Eye (tissue), 1 donor: ENCODE measurements around the gene HMGB4.

Source experiments
- DNase-seq: peaks from one replicate; pipeline ENCODE4 v3.0.0-alpha.2; 2015

The HMGB4 gene

GRCh38 chr1:33849211-33849610, 14.7 kb upstream of the HMGB4 start:
- DNase-seq = no peak

DNA sequence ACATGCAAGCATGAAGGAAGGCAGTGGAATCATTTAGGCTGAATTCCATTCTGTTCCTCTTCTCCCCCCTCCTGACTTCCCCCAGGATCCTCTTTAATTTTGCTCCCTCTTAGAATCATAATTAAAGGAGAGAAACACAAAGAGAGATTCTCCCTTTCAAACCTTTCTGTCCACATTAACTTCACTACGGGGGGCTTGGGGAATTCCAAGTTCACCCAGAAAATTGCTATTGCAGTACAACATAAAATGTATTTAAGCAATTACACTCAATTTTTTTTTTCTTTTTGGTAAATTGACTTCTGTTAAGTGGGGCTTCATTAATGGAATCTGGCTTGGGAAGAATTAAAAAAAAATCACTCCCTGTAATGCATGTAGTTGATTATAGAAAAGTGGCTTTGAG, 13.4 kb upstream of the HMGB4 start:
- DNase-seq = no peak

DNA sequence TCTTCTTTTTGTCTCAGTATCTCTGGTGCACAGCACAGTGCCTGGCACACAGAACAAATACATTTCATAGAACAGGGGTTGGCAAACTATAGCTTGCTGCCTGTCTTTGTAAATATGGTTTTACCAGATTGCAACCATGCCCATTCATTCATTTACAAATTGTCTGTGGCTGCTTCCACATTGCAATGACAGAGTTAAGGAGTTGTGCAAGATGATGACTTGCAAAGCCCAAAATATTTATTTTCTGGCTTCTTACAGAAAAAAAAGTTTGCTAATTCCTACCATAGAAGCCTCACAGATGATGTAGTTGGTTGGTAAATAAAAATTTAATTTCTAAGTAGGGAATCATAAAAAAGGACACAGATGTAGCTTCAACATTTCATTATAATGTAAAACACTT, 11.2 kb upstream of the HMGB4 start:
- no peak for DNase-seq

- DNase-seq = no peak
These were observed 10.4 kb upstream of the HMGB4 start for GRCh38 chr1:33853431-33853830.

DNA sequence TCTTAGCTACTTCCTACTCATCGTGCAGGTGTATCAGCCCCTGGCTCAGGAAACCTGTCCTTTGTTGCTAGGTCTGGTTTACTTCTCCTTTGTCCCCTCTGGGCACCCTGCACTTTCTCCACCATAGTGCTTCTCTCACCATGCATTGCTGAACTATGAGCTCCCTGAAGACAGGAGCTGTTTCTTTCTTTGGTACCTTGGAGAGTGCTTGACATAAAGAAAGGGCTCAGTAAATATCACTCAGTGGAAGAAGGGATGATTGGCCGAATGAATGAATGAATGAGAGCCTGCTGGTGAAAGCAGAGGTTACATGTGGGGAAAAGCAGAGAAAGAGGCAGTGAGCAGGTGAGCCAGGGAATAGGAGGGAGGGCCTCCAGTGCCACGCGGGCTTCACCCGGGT, 9.8 kb upstream of the HMGB4 start:
- no peak for DNase-seq

- no peak for DNase-seq
These were observed 3.2 kb upstream of the HMGB4 start for GRCh38 chr1:33860671-33861070.

GRCh38 chr1:33864460-33865389, 846 bp downstream of the HMGB4 start:
- no peak for DNase-seq

DNA sequence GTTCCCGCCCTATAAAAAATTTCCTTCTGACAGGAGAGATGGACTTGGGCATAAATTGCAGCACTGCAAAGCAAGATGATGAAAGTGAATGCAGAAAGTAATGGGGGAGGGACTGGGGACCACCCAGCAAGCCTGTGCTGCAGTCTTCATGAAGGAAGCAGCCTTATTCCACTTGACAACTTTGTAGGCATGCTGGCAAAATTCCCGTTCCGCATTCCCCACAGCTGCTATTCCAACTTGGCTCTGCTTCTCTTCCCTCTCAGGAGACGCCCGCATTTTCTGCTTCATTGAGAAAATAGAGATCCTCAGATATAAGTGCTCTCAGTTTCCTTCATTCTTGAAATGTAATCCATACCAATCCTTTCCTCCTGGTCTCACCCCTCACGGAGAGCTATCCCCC, 2.4 kb downstream of the HMGB4 start:
- peak; percentile 83 for DNase-seq

DNA sequence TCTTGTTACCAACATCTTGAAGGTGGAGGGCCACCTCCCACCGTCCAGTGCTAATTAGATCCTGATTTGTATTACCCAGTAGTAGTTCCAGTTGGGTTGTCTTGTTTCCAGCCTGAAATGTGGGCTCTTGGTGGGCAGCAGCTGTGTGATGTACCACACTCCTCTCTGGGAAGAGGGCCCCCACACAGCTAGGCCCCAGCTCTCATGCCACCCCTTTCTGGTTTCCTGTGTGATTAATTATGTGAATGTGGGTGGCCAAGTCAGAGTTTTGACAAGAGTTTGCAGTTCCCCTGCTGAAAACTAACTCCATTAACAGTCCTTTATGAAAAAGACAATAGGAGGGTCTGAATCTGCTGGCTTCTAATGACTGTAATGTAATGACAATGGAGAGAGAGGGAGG, 3.8 kb downstream of the HMGB4 start:
- DNase-seq = peak; percentile 35

DNA sequence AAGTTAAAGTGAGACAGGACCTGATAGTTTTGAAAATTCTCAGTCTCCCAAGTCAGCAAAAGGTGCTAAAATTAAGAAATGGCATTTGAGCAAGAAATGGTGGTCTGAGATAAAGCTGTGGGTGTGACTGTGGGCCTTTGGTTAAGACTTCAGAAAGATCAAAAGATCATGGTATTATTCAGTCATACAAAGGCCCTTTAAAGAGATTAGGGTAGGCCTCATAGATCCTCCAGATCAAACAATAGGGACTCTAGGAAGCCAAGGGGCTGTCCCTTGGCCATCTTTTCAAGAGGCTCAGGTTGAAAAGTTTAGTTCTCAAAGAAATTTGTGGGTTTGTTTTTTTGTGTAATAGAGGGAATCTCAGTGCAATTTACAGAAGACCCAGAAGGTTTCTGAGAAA, 8.4 kb downstream of the HMGB4 start:
- no peak for DNase-seq

DNA sequence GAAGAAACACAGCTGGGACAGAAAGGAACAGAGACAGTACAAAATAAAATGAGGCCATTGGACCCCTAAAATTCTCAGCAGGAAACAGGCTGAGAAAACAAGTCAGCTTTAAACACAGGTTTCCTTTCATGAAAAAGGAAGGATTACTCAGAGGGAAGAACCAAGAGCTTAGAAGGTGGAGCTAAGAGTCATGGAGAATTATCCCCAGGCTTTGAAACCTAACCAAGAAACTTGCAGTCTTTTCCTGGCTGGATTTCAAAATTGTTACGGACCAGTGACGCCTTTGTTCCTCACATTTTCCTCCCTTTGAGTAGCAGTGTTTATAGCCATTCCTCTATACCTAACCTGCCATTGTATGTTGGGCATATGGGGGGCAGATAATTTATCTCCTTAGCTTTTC, 8.8 kb downstream of the HMGB4 start:
- DNase-seq = no peak

- no peak for DNase-seq
These were observed 10.8 kb downstream of the HMGB4 start for GRCh38 chr1:33874636-33875035.

DNA sequence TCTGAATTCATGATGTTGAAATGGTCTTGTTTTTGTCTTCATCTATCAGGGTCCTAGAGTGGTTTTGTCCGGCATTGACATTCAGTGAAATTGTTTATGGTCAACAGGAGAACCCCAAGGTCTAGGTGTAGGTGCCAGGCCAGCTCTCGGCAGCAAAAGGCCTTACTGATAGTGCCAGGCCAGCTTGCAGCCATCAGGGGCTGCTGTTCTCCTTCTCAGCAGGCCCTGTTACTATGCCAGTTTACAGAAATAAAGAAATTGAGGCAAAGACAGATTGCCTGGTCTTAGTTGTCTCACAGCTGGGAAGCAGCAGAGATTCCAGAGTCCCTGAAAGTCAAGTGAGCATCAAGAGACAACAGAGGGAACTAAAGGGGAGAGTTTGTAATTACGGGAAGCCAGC, 12.0 kb downstream of the HMGB4 start:
- no peak for DNase-seq

DNA sequence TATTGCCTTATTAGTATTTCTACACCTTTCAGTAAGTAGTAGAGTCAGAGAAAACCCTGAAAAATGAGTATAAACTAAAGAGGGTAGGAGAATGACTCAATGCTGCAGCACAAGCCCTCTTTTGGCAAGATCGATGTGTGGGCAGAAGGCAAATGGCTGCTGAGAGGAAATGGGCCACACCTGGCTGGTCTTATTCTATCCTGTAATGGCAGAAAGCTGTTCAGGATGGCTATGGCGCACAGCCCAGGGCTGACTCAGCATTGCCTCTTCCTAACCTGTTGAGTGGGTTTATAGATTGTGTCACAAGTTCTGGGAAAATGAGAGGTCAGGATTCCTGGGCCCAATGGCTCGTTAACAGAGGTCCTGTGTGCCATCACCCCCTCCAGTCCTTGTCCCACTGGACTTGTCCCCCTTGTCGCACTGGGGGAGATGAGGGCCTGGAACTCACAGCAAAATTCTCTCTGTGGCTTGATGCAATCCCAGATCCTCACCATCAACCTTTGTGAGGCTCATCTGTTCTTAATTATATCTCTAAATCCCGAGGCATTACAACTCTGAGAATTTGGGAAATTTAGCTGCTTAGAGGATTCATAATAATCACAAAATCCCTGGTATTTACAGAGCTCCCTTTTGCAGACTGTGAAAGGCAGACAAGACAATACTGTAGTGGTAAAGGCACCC, 13.2 kb downstream of the HMGB4 start:
- no peak for DNase-seq

- peak; percentile 28 for DNase-seq
These were observed 14.5 kb downstream of the HMGB4 start for GRCh38 chr1:33878392-33878791.

DNA sequence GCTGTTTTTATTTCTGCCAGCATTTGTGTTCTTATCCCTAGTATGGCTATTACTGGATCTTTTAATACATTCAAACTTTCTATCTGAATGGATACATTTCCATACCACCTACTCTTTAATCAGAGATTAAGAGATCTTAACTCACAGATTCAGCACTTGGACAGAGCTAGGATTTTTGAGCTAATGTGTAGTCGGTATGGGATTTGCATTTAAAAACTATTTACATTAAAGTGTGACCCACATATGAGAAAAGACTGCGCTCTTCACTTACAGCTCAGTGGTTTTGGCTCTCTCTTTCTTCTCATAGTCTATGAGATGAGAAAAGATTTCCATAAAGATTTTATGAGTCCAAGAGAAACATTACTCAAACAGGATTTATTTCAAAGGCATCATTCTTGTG, 16.4 kb downstream of the HMGB4 start:
- DNase-seq = peak; percentile 27

DNA sequence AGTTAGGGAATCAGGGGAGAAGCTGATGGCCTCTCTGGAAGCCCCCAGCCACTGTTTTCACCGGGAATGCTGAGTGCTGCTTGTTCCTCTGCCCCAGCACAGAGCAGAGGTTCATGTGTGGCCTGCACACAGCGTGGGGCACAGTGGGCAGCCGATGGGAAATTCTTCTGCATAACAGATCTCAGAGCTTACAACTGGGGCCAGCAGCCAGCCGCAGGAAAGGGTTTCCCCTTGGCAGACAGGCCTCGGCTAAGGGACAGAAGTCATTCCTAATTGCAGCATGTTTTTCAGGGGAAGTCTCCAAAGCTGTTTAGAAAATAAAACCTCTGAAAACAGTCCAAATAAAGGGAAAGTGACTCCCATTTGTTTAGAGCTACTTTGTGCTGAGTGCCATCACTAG, 22.6 kb downstream of the HMGB4 start:
- no peak for DNase-seq

DNA sequence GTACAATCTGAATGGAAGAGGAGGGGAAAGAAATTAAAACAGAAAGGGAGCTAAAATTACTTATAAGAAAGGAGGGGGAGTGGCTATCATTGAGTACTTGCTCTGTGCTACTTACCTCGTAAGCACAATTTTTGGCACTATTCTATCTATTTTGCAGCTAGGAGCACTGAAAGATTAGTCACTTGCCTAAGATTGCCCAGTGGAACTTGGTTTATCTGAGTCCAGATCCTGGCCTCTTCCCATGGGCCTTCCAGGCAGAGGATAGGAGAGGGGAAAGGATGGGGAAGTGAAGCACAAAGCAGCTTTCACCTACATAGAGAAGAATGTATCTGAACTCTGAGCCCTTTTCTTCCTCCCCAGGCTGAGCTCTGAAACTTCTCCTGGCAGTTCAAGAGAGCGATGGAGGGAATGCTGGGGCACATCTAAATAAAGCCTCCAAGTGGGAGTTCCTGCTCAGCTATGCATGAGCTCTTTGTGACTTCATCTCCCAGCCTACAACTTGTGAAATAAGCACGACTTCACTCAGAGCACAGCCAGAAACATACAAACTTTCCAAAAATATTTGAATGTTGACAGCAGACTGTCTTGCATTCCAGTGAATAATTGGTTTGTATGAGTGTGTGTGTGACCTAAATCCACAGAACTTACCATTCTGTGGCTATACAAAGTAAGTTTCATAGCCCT, 29.4 kb downstream of the HMGB4 start:
- peak; percentile 21 for DNase-seq

GRCh38 chr1:33895396-33895795, 31.5 kb downstream of the HMGB4 start:
- no peak for DNase-seq

GRCh38 chr1:33895976-33896375, 32.1 kb downstream of the HMGB4 start:
- DNase-seq = no peak

GRCh38 chr1:33897092-33897725, 33.3 kb downstream of the HMGB4 start:
- no peak for DNase-seq

DNA sequence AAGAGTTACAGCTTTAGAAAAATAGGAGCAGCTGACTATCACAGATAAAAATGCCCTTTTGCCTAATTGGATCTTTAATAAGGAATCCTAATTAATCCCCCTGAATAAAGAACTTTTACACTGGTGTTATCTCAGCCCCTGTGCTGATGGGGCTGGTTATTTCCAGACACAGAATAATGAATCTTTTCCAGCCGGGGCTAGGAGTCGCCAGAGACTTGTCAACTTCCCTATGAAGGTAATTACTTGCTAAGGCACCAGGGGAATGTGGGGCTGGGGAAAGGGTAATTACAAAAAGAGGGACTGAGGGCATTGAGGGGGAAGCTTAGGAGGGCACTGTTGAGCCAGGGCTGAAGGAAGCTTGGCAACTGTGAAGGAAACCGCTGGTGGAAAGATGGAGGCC, 34.5 kb downstream of the HMGB4 start:
- DNase-seq = no peak

DNA sequence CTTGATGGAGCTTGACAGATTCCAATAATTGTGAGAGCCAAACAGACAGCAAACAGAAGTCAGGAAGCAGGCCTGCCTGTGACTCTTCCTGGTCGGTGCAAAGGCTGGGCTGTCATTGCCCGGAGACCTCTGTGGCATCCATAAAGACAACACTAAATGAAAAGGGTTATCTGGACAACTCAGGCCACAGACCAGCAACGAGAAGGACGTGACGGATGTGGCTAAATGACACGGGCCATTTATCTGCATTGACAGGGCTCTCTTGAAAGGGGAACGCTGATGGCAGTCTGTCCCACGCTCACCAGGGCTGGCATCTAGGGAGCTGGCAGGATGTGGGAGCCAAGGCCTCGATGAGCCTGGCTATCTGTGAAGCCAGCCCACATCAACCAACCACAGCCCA, 35.0 kb downstream of the HMGB4 start:
- DNase-seq = no peak
